Measurements from ENCODE around the gene MYL10.

DNA sequence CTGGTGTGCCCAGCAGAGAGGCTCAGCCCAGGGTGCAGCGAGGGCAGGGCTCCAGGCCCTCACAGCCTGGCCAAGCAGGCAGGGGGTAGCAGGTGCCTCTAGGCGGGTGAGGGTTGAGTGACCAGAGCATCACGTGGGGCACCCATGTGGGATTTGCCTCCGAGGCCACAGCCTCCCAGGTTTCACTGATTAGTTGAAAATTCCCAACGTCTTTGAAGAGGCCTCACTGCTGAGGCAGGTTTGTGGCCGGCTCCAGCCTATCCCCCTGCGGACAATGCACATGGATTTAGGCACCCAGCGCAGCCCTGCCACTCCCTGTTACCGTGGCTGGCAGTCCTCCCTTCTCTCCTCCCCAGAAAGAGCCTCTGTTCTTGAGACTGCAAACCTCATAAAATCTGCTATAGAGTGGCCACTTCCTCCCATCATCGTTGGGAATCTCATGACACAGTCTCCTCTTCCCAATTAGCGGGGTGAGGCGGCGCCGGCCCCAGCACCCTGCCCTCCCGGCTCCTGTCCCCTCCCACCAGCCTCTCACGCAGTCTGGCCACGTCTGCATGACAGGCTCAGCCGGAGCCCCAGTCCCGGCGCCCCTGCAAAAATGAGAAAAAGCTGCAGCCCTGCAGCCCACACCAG lies 10.8 kb downstream of the MYL10 start:
- TF ChIP-seq BCL11A (IDR thresholded peaks at IDR 0.05; ENCODE audit: low read depth, low read length) (no peak), NFYB (IDR thresholded peaks at IDR 0.05; ENCODE audit: insufficient read depth, low read depth, low read length) (no peak), CHD2 (IDR thresholded peaks at IDR 0.05; ENCODE audit: borderline replicate concordance, low read depth, low read length) (no peak), JUNB (IDR thresholded peaks at IDR 0.05) (no peak), FOXM1 (IDR thresholded peaks at IDR 0.05; ENCODE audit: low read depth, low read length) (no peak), NFIC (IDR thresholded peaks at IDR 0.05; ENCODE audit: low read depth, low read length) (no peak), CREB1 (IDR thresholded peaks at IDR 0.05; ENCODE audit: low read depth) (no peak), ZNF24 (IDR thresholded peaks at IDR 0.05) (no peak), ASH2L (IDR thresholded peaks at IDR 0.05; ENCODE audit: borderline replicate concordance, low read depth) (no peak), TAF1 (IDR thresholded peaks at IDR 0.05; ENCODE audit: borderline replicate concordance, low read depth, low read length) (no peak), ZNF384 (IDR thresholded peaks at IDR 0.05; ENCODE audit: borderline replicate concordance, low read depth, low read length) (no peak), POLR2A (IDR thresholded peaks at IDR 0.05; ENCODE audit: low read depth, low read length) (no peak)
- TF ChIP-seq, protein P1, sequence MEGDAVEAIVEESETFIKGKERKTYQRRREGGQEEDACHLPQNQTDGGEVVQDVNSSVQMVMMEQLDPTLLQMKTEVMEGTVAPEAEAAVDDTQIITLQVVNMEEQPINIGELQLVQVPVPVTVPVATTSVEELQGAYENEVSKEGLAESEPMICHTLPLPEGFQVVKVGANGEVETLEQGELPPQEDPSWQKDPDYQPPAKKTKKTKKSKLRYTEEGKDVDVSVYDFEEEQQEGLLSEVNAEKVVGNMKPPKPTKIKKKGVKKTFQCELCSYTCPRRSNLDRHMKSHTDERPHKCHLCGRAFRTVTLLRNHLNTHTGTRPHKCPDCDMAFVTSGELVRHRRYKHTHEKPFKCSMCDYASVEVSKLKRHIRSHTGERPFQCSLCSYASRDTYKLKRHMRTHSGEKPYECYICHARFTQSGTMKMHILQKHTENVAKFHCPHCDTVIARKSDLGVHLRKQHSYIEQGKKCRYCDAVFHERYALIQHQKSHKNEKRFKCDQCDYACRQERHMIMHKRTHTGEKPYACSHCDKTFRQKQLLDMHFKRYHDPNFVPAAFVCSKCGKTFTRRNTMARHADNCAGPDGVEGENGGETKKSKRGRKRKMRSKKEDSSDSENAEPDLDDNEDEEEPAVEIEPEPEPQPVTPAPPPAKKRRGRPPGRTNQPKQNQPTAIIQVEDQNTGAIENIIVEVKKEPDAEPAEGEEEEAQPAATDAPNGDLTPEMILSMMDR (IDR thresholded peaks at IDR 0.05 in 2 of 3, conservative IDR thresholded peaks at IDR 0.05 in 1 of 3; ENCODE audit: control insufficient read depth in 2 of 3, extremely low read depth in 1 of 3, insufficient read depth in 1 of 3, low read depth in 3 of 3, low read length in 3 of 3): no peak
- TF ChIP-seq, protein P2, sequence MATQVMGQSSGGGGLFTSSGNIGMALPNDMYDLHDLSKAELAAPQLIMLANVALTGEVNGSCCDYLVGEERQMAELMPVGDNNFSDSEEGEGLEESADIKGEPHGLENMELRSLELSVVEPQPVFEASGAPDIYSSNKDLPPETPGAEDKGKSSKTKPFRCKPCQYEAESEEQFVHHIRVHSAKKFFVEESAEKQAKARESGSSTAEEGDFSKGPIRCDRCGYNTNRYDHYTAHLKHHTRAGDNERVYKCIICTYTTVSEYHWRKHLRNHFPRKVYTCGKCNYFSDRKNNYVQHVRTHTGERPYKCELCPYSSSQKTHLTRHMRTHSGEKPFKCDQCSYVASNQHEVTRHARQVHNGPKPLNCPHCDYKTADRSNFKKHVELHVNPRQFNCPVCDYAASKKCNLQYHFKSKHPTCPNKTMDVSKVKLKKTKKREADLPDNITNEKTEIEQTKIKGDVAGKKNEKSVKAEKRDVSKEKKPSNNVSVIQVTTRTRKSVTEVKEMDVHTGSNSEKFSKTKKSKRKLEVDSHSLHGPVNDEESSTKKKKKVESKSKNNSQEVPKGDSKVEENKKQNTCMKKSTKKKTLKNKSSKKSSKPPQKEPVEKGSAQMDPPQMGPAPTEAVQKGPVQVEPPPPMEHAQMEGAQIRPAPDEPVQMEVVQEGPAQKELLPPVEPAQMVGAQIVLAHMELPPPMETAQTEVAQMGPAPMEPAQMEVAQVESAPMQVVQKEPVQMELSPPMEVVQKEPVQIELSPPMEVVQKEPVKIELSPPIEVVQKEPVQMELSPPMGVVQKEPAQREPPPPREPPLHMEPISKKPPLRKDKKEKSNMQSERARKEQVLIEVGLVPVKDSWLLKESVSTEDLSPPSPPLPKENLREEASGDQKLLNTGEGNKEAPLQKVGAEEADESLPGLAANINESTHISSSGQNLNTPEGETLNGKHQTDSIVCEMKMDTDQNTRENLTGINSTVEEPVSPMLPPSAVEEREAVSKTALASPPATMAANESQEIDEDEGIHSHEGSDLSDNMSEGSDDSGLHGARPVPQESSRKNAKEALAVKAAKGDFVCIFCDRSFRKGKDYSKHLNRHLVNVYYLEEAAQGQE (IDR thresholded peaks at IDR 0.05; ENCODE audit: low read depth, low read length): no peak
